ES-I3 (cell line): ENCODE data around the gene OLFM3.

Experiments
- H3K36me3 ChIP-seq: 2 replicates; pipeline ENCODE4 v1.6.1; 2013; ENCODE audit warnings: mild to moderate bottlenecking, low read length, control low read depth, moderate library complexity; ENCODE audit not compliant: insufficient read depth
- H3K4me1 ChIP-seq: 2 replicates; pipeline ENCODE4 v1.6.1; 2013; ENCODE audit warnings: mild to moderate bottlenecking, control low read depth, low read length; ENCODE audit not compliant: insufficient read depth
- H3K9ac ChIP-seq: 2 replicates; pipeline ENCODE4 v1.6.1; 2013; ENCODE audit warnings: low read depth, mild to moderate bottlenecking, low read length, moderate library complexity
- H3K9me3 ChIP-seq: 2 replicates; pipeline ENCODE4 v1.6.1; 2013; ENCODE audit warnings: mild to moderate bottlenecking, low read length, moderate library complexity; ENCODE audit not compliant: control insufficient read depth, insufficient read depth

OLFM3 gene

GRCh38 chr1:101971304-101971703 lies 25.4 kb downstream of the OLFM3 start:
- Histone ChIP-seq H3K9ac (no peak overlapping the region), H3K9me3 (no peaks in the 10 kb centered on the region), H3K4me1 (no peaks in the 10 kb centered on the region), H3K36me3 (no peaks in the 10 kb centered on the region)

DNA sequence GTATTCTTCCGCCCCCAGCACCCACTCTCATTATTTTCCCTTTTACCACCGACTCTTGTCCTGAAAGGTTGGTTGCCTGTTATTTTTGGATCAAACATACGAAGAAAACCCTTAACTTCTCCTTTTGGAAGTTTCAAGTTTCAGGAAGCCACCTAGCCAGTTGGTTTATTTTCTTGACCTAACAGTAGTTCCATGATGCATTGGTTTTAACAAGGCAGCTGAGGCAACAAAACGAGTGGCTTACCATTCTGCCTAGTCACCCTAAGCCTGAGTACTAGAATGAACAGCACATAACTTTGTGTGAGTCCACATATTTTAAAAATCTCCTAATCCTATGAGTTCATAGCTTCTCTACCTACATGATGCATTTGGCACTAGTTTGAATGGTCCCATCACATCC lies 28.9 kb downstream of the OLFM3 start:
- Histone ChIP-seq H3K9me3 (no peaks in the 10 kb centered on the region), H3K4me1 (no peaks in the 10 kb centered on the region), H3K9ac (no peak overlapping the region), H3K36me3 (no peaks in the 10 kb centered on the region)

GRCh38 chr1:101965341-101965740 lies 31.4 kb downstream of the OLFM3 start:
- no peak overlapping the region for H3K9ac ChIP-seq
- H3K9me3 ChIP-seq = no peaks in the 10 kb centered on the region
- no peaks in the 10 kb centered on the region for H3K4me1 ChIP-seq
- no peaks in the 10 kb centered on the region for H3K36me3 ChIP-seq

GRCh38 chr1:101964708-101965107 lies 32.0 kb downstream of the OLFM3 start:
- Histone ChIP-seq H3K9me3 (no peaks in the 10 kb centered on the region), H3K36me3 (no peaks in the 10 kb centered on the region), H3K9ac (no peak overlapping the region), H3K4me1 (no peaks in the 10 kb centered on the region)

DNA sequence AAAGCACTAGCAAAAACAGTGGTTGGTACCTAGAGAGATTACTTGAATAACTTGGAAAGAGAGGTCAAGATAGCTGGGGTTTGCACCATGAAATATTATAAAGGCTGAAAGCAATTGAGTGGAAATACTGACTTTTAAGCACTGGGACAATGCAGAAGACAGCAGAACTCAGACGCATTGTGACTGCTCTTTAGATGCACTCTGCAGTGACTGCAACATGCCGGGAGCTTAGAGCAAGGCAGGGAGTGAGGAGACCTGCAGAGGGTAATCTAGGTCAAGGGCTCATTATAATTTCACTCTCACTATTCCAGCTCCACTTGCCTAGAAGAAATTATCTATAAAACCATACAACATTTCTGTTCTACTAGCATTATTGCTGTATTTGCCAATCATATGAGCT lies 36.6 kb downstream of the OLFM3 start:
- no peaks in the 10 kb centered on the region for H3K4me1 ChIP-seq
- no peak overlapping the region for H3K9ac ChIP-seq
- no peaks in the 10 kb centered on the region for H3K9me3 ChIP-seq
- H3K36me3 ChIP-seq = no peaks in the 10 kb centered on the region

- Histone ChIP-seq H3K36me3 (no peaks in the 10 kb centered on the region), H3K9ac (no peak overlapping the region), H3K9me3 (no peaks in the 10 kb centered on the region), H3K4me1 (no peaks in the 10 kb centered on the region)
These were observed 37.3 kb downstream of the OLFM3 start for GRCh38 chr1:101959456-101959855.

DNA sequence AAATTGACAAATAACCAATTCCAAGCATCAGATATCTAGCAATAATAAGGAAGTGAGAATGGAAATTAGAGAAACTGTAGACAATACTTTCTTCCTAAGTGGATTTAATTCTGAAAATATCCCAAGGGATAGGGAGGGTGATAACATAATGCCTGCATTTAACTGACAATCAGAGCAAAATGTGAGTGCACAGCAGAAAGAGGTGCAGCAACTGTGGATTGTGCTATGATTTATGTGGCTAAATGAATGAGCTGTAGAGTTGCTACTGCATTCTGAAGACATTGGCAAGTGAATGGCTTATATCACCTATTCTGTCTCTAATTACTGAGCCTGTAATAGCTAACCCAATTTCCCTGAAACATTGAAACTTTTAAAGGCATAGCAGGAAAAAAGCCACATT lies 39.0 kb downstream of the OLFM3 start:
- H3K9ac ChIP-seq = no peak overlapping the region

GRCh38 chr1:101953623-101954022 lies 43.1 kb downstream of the OLFM3 start:
- Histone ChIP-seq H3K4me1 (no peaks in the 10 kb centered on the region), H3K9ac (no peak overlapping the region), H3K36me3 (no peaks in the 10 kb centered on the region), H3K9me3 (no peaks in the 10 kb centered on the region)

More for the DNA sequence above, 39.0 kb downstream of the OLFM3 start:
- Histone ChIP-seq H3K9me3 (no peaks in the 10 kb centered on the region), H3K4me1 (no peaks in the 10 kb centered on the region), H3K36me3 (no peaks in the 10 kb centered on the region)

- Histone ChIP-seq H3K9me3 (no peaks in the 10 kb centered on the region), H3K4me1 (no peaks in the 10 kb centered on the region), H3K36me3 (no peaks in the 10 kb centered on the region), H3K9ac (no peak overlapping the region)
These were observed 50.8 kb downstream of the OLFM3 start for GRCh38 chr1:101945884-101946283.

DNA sequence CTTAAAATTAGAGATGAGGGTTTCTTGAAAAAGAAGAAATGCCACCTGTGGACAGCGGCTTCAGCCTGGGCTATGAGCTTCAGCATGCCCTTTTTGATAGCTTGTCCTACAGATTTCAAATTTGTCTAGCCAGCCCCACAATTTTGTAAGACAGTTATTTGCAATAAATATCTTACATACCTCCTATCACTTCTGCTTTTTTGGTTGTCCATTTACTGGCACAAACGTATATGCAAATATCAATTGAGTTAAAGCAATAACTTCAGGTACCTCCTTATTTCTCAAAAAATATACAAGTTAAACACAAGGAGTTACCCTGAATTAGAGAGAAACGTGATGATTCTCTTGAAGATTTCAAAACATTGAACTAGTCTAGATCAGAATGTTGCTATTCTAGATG lies 53.5 kb downstream of the OLFM3 start:
- no peaks in the 10 kb centered on the region for H3K9me3 ChIP-seq
- H3K9ac ChIP-seq = no peak overlapping the region
- H3K36me3 ChIP-seq = no peaks in the 10 kb centered on the region
- no peaks in the 10 kb centered on the region for H3K4me1 ChIP-seq

- Histone ChIP-seq H3K9ac (no peak overlapping the region), H3K36me3 (no peaks in the 10 kb centered on the region)
These were observed 54.1 kb downstream of the OLFM3 start for GRCh38 chr1:101942516-101943193.

GRCh38 chr1:101938681-101939080 lies 58.0 kb downstream of the OLFM3 start:
- H3K9ac ChIP-seq = no peak overlapping the region
- no peaks in the 10 kb centered on the region for H3K4me1 ChIP-seq
- no peaks in the 10 kb centered on the region for H3K9me3 ChIP-seq
- no peaks in the 10 kb centered on the region for H3K36me3 ChIP-seq

More at GRCh38 chr1:101942516-101943193, 54.1 kb downstream of the OLFM3 start:
- Histone ChIP-seq H3K9me3 (no peaks in the 10 kb centered on the region), H3K4me1 (no peaks in the 10 kb centered on the region)

GRCh38 chr1:101929343-101929742 lies 67.4 kb downstream of the OLFM3 start:
- H3K9ac ChIP-seq = no peak overlapping the region
- H3K4me1 ChIP-seq = no peaks in the 10 kb centered on the region
- no peaks in the 10 kb centered on the region; the same call in 1 of the 2 replicates for H3K9me3 ChIP-seq
- H3K36me3 ChIP-seq = no peaks in the 10 kb centered on the region

DNA sequence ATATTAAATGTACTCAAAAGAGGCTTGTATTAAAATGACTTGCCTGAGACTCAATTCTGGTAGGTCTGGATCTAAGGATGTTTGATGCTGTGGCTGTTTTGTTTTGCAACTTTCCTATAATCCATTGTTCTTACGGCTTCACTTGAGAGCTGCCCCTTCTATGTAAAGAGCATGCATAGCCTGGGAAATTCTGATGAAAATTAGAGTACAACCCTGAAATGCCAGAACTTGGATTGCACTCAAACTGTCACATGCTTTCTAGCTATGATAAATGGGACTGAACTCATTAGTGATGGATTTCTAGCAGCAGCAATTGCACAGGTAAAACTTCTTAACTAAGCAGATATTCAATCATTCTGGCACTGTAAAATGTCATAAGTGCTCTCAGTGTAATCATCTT lies 67.9 kb downstream of the OLFM3 start:
- no peaks in the 10 kb centered on the region for H3K4me1 ChIP-seq
- H3K9ac ChIP-seq = no peak overlapping the region
- H3K9me3 ChIP-seq = no peaks in the 10 kb centered on the region; the same call in 1 of the 2 replicates
- no peaks in the 10 kb centered on the region for H3K36me3 ChIP-seq

GRCh38 chr1:101924700-101925099 lies 72.0 kb downstream of the OLFM3 start:
- Histone ChIP-seq H3K9me3 (no peaks in the 10 kb centered on the region), H3K9ac (no peak overlapping the region), H3K36me3 (no peaks in the 10 kb centered on the region), H3K4me1 (no peaks in the 10 kb centered on the region)
